Measurements from ENCODE around the gene JAKMIP1.

The JAKMIP1 gene

GRCh38 chr4:6047130-6047673 lies 153.1 kb downstream of the JAKMIP1 start:
- no peak overlapping the region for H3K27ac ChIP-seq
- ChIA-PET POLR2A (ENCODE audit: low non-redundant PET) (no interaction called here), CTCF (no interaction called here)
- no peak for TF ChIP-seq CTCF (conservative IDR thresholded peaks at IDR 0.05; ENCODE audit: low read depth)
- peak; percentile 5 for DNase-seq (ENCODE audit: low spot score)

- no peak for TF ChIP-seq CTCF (conservative IDR thresholded peaks at IDR 0.05; ENCODE audit: low read depth)
- POLR2A ChIA-PET (ENCODE audit: low non-redundant PET) = no interaction called here
- no peak overlapping the region for H3K27ac ChIP-seq
- no peak for DNase-seq (ENCODE audit: low spot score)
- CTCF ChIA-PET = no interaction called here
These were observed 153.7 kb downstream of the JAKMIP1 start for GRCh38 chr4:6046526-6047129.

GRCh38 chr4:6044805-6045204 lies 155.5 kb downstream of the JAKMIP1 start:
- no peak for DNase-seq (ENCODE audit: low spot score)
- no peak overlapping the region for H3K27ac ChIP-seq
- ChIA-PET CTCF (no interaction called here), POLR2A (ENCODE audit: low non-redundant PET) (no interaction called here)
- no peak for TF ChIP-seq CTCF (conservative IDR thresholded peaks at IDR 0.05; ENCODE audit: low read depth)

GRCh38 chr4:6044276-6044675 lies 156.1 kb downstream of the JAKMIP1 start:
- POLR2A ChIA-PET (ENCODE audit: low non-redundant PET) = no interaction called here
- no peak for TF ChIP-seq CTCF (conservative IDR thresholded peaks at IDR 0.05; ENCODE audit: low read depth)
- CTCF ChIA-PET = no interaction called here
- DNase-seq (ENCODE audit: low spot score) = no peak
- H3K27ac ChIP-seq = no peak overlapping the region

GRCh38 chr4:6043843-6044242 lies 156.5 kb downstream of the JAKMIP1 start:
- H3K27ac ChIP-seq = no peak overlapping the region
- POLR2A ChIA-PET (ENCODE audit: low non-redundant PET) = no interaction called here
- TF ChIP-seq CTCF (conservative IDR thresholded peaks at IDR 0.05; ENCODE audit: low read depth) = no peak
- DNase-seq (ENCODE audit: low spot score) = no peak
- CTCF ChIA-PET = no interaction called here

GRCh38 chr4:6043188-6043587 lies 157.2 kb downstream of the JAKMIP1 start:
- no peak for DNase-seq (ENCODE audit: low spot score)
- ChIA-PET CTCF (no interaction called here), POLR2A (ENCODE audit: low non-redundant PET) (no interaction called here)
- no peak for TF ChIP-seq CTCF (conservative IDR thresholded peaks at IDR 0.05; ENCODE audit: low read depth)
- H3K27ac ChIP-seq = no peak overlapping the region

All from RWPE1 (cell line).